Effector memory CD4-positive, alpha-beta T cell (primary cell): Measurements from ENCODE around the gene PTPRD.

Experiments
- DNase-seq, 3 donors: peaks; one replicate each; pipeline ENCODE4 v3.0.0-alpha.2; 2020
- H3K27ac ChIP-seq: 2 replicates; pipeline ENCODE4 v1.7.0; 2013; ENCODE audit warnings: mild to moderate bottlenecking, low read length, moderate library complexity; ENCODE audit not compliant: insufficient read depth, poor library complexity, severe bottlenecking
- H3K27me3 ChIP-seq: replicated peaks from 2 replicates; pipeline ENCODE4 v1.7.0; 2013; ENCODE audit warnings: mild to moderate bottlenecking, low read length; ENCODE audit not compliant: insufficient read depth, control insufficient read depth, poor library complexity, severe bottlenecking
- H3K36me3 ChIP-seq: 2 replicates; pipeline ENCODE4 v1.7.0; 2013; ENCODE audit warnings: mild to moderate bottlenecking, low read length, moderate library complexity; ENCODE audit not compliant: control insufficient read depth, insufficient read depth
- H3K4me1 ChIP-seq: 2 replicates; pipeline ENCODE4 v1.7.0; 2013; ENCODE audit warnings: low read length, mild to moderate bottlenecking; ENCODE audit not compliant: control insufficient read depth, insufficient read depth, poor library complexity, severe bottlenecking
- H3K4me3 ChIP-seq: 2 replicates; pipeline ENCODE4 v1.7.0; 2013; ENCODE audit warnings: low read length, low read depth, mild to moderate bottlenecking; ENCODE audit not compliant: insufficient read depth, poor library complexity, severe bottlenecking
- H3K9me3 ChIP-seq: 2 replicates; pipeline ENCODE4 v1.7.0; 2013; ENCODE audit warnings: mild to moderate bottlenecking, low read length, moderate library complexity; ENCODE audit not compliant: control insufficient read depth

PTPRD gene

DNA sequence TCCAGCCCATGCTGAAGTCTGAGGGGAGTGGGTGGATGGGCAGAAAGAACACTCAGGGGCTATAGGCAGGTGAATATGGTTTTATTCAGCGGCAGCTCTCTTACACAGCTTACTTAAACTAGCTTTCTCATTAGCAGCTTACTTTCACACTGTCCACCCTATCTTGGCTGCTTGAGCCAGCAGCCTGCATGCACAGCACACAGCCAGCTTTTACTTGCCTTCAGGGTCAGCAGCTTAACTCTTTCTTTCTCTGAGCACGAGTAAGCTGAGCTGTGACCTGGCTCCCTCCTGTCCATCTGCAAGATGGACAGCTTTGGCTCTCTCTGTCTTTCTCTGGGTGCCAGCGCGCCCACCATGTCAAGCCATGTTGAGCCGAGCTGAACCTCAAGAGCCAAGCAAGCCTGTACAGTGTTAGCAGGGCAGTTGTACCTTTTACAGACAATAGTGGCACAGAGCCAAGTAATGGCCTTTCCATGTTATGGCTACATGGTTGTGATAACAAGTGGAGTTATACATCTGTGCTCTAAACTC lies 1054.9 kb downstream of the PTPRD start:
- no peaks in the 10 kb centered on the region for H3K36me3 ChIP-seq
- H3K9me3 ChIP-seq: no peaks in the 10 kb centered on the region
- H3K4me3 ChIP-seq: no peak overlapping the region
- no peaks in the 10 kb centered on the region for H3K4me1 ChIP-seq
- H3K27ac ChIP-seq: no peak overlapping the region
- no peak for DNase-seq
- H3K27me3 ChIP-seq: no peaks in the 10 kb centered on the region

GRCh38 chr9:9556865-9557803 lies 1055.7 kb downstream of the PTPRD start:
- H3K36me3 ChIP-seq: no peaks in the 10 kb centered on the region
- H3K4me1 ChIP-seq: no peaks in the 10 kb centered on the region
- DNase-seq: no peak
- H3K4me3 ChIP-seq: no peak overlapping the region
- H3K27me3 ChIP-seq: no peaks in the 10 kb centered on the region
- no peak overlapping the region for H3K27ac ChIP-seq
- H3K9me3 ChIP-seq: no peaks in the 10 kb centered on the region

- Histone ChIP-seq H3K36me3 (no peaks in the 10 kb centered on the region), H3K4me1 (no peaks in the 10 kb centered on the region), H3K9me3 (no peaks in the 10 kb centered on the region), H3K4me3 (no peak overlapping the region), H3K27me3 (no peaks in the 10 kb centered on the region), H3K27ac (no peak overlapping the region)
- no peak for DNase-seq
Observed at GRCh38 chr9:9552665-9553064, 1060.1 kb downstream of the PTPRD start.

- Histone ChIP-seq H3K27ac (no peak overlapping the region), H3K4me3 (no peak overlapping the region), H3K27me3 (no peaks in the 10 kb centered on the region), H3K36me3 (no peaks in the 10 kb centered on the region), H3K4me1 (no peaks in the 10 kb centered on the region), H3K9me3 (no peaks in the 10 kb centered on the region)
- no peak for DNase-seq
Observed at GRCh38 chr9:9538766-9539165, 1074.0 kb downstream of the PTPRD start.

DNA sequence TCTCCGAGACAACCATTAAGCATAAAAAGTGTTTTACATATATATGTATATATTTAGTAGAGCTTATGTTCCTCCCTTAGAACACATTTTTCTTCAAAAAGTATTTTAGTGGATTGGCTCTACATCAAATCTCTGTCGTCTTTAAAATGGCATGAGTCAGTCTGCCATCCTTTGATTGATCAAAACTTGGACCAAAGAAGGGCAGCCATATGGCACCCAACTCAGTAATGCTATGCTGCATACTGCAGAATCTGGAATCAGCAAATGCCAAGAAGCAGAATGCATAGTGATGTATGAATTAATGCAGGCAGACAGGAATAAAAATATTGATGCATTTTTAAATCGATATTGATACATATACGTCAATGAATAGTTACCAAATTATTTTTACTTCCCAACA lies 1074.4 kb downstream of the PTPRD start:
- Histone ChIP-seq H3K4me1 (no peaks in the 10 kb centered on the region), H3K27ac (no peak overlapping the region), H3K4me3 (no peak overlapping the region), H3K27me3 (no peaks in the 10 kb centered on the region), H3K9me3 (no peaks in the 10 kb centered on the region), H3K36me3 (no peaks in the 10 kb centered on the region)
- DNase-seq: no peak

GRCh38 chr9:9536523-9536922 lies 1076.3 kb downstream of the PTPRD start:
- no peaks in the 10 kb centered on the region for H3K27me3 ChIP-seq
- H3K9me3 ChIP-seq: no peaks in the 10 kb centered on the region
- no peaks in the 10 kb centered on the region for H3K36me3 ChIP-seq
- no peaks in the 10 kb centered on the region for H3K4me1 ChIP-seq
- H3K4me3 ChIP-seq: no peak overlapping the region
- H3K27ac ChIP-seq: no peak overlapping the region
- DNase-seq: no peak

DNA sequence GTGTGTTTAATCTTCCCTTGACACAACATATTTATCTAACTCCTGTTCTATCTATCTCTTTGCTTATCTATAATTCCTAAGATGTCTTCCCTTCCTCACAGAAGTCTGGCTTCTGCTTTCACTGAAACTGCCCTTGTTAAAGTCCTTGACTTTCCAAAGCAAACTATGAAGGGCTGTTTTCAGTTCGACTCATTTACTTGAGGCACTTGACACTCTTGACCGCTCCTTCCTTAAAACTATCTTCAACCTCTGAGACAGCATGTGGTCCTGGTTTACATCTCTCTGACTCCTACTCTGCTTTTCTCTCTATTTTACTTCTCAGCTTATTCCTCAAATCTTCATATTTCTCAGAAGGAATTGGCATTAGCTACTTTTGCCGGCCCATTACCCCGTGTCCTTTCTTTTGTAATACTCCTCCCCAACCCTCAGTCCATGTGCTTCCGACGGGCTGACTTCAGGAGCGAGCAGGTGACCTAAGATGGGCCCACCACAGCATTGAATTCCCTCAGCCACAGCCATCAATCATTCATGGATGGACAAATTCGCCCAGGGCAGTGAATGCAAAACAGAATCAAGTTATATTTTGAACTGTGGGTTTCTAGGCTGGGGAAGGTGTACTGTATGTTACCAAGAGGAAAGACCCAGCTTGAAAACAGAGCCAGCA lies 1089.2 kb downstream of the PTPRD start:
- no peaks in the 10 kb centered on the region for H3K36me3 ChIP-seq
- no peak overlapping the region for H3K27ac ChIP-seq
- H3K4me3 ChIP-seq: no peak overlapping the region
- H3K9me3 ChIP-seq: no peaks in the 10 kb centered on the region
- no peaks in the 10 kb centered on the region for H3K27me3 ChIP-seq
- no peaks in the 10 kb centered on the region for H3K4me1 ChIP-seq
- DNase-seq: no peak

- H3K36me3 ChIP-seq: no peaks in the 10 kb centered on the region
Observed at GRCh38 chr9:9522406-9522805, 1090.4 kb downstream of the PTPRD start.

GRCh38 chr9:9521033-9521779 lies 1091.6 kb downstream of the PTPRD start:
- H3K36me3 ChIP-seq: no peaks in the 10 kb centered on the region
- no peak overlapping the region for H3K27ac ChIP-seq
- DNase-seq: no peak
- no peak overlapping the region for H3K4me3 ChIP-seq
- no peaks in the 10 kb centered on the region for H3K4me1 ChIP-seq
- H3K9me3 ChIP-seq: no peaks in the 10 kb centered on the region
- H3K27me3 ChIP-seq: no peaks in the 10 kb centered on the region

More at GRCh38 chr9:9522406-9522805, 1090.4 kb downstream of the PTPRD start:
- no peaks in the 10 kb centered on the region for H3K4me1 ChIP-seq
- no peaks in the 10 kb centered on the region for H3K27me3 ChIP-seq
- no peak overlapping the region for H3K4me3 ChIP-seq
- DNase-seq: no peak
- H3K9me3 ChIP-seq: no peaks in the 10 kb centered on the region
- H3K27ac ChIP-seq: no peak overlapping the region
